HEK293 (cell line): Measurements from ENCODE around the gene FAM89B.
A peak's percentile ranks its signal among the peaks of the same experiment; 100 is the strongest.

ENCODE experiments used
- CTCF ChIA-PET: fragments of 350-600 bp; formaldehyde crosslinking; extraction: SDS; loops from one replicate; lab custom pipeline; 2021; ENCODE audit warnings: antibody characterized with exemption; lab: Yijun Ruan, JAX
- POLR2A ChIA-PET: fragments of 300-600 bp; formaldehyde crosslinking; extraction: SDS; loops from one replicate; lab custom pipeline; 2020; ENCODE audit warnings: antibody characterized with exemption, inconsistent platforms; lab: Yijun Ruan, JAX
- H3K27ac ChIP-seq: fragments of 200-500 bp; sonication (Bioruptor generic); 2 replicates; pipeline ENCODE4 v1.5.1; 2014; ENCODE audit warnings: low read depth, low read length, control low read depth, inconsistent platforms; ENCODE audit errors: extremely low read depth
- H3K36me3 ChIP-seq, 2 experiments: fragments of 200-500 bp in 1 of 2; sonication (Bioruptor generic) in 1 of 2; 1 replicate in 1 of 2; 2 replicates in 1 of 2; pipeline ENCODE4 v1.5.1; 2014 to 2017; ENCODE audit warnings: inconsistent platforms in 2 of 2, low read length in 2 of 2; ENCODE audit not compliant: control insufficient read depth in 2 of 2, insufficient read depth in 1 of 2
- H3K4me1 ChIP-seq: fragments of 200-500 bp; sonication (Bioruptor generic); 2 replicates; pipeline ENCODE4 v1.5.1; 2014; ENCODE audit warnings: mild to moderate bottlenecking, low read length, inconsistent platforms; ENCODE audit not compliant: control insufficient read depth, insufficient read depth
- H3K4me3 ChIP-seq: 2 replicates; pipeline ENCODE4 v1.5.1; 2011; ENCODE audit warnings: low read depth, mild to moderate bottlenecking, control low read depth, low read length, moderate library complexity
- H3K9me3 ChIP-seq: fragments of 200-500 bp; sonication (Bioruptor generic); 2 replicates; pipeline ENCODE4 v1.5.1; 2014; ENCODE audit warnings: low read depth, low read length, inconsistent platforms; ENCODE audit not compliant: control insufficient read depth, insufficient read depth
- CTCF ChIP-seq: fragments of 450-650 bp; formaldehyde crosslinking; IDR thresholded peaks from 2 replicates; pipeline ENCODE4 v1.5.1; 2016; ENCODE audit warnings: missing biosample characterization, missing genetic modification characterization
- HOXD13 ChIP-seq: sonication (generic); formaldehyde crosslinking; IDR thresholded peaks from 2 replicates; pipeline ENCODE4 v1.8.0; 2022; ENCODE audit warnings: missing genetic modification reagents, borderline replicate concordance
- KLF1 ChIP-seq: fragments of 450-650 bp; formaldehyde crosslinking; IDR thresholded peaks from 2 replicates; pipeline ENCODE4 v1.5.1; 2016; ENCODE audit warnings: missing biosample characterization, missing genetic modification characterization
- MYNN ChIP-seq: fragments of 450-650 bp; formaldehyde crosslinking; IDR thresholded peaks from 2 replicates; pipeline ENCODE4 v1.5.1; 2016; ENCODE audit warnings: missing biosample characterization, missing genetic modification characterization, borderline replicate concordance
- PRDM10 ChIP-seq: fragments of 450-650 bp; formaldehyde crosslinking; IDR thresholded peaks from 2 replicates; pipeline ENCODE4 v1.5.1; 2016; ENCODE audit warnings: missing biosample characterization, missing genetic modification characterization
- ZBTB48 ChIP-seq: fragments of 450-650 bp; formaldehyde crosslinking; IDR thresholded peaks from 2 replicates; pipeline ENCODE4 v1.5.1; 2016; ENCODE audit warnings: missing biosample characterization, missing genetic modification characterization
- ZNF114 ChIP-seq: fragments of 450-650 bp; formaldehyde crosslinking; IDR thresholded peaks from 2 replicates; pipeline ENCODE4 v1.5.0; 2017; ENCODE audit warnings: missing biosample characterization, missing genetic modification characterization
- ZNF391 ChIP-seq: fragments of 450-650 bp; formaldehyde crosslinking; IDR thresholded peaks from 2 replicates; pipeline ENCODE4 v1.5.1; 2016; ENCODE audit warnings: low read depth, missing biosample characterization, missing genetic modification characterization, borderline replicate concordance
- ZNF488 ChIP-seq: fragments of 450-650 bp; formaldehyde crosslinking; IDR thresholded peaks from 2 replicates; pipeline ENCODE4 v1.5.1; 2016; ENCODE audit warnings: missing biosample characterization, missing genetic modification characterization
- ZNF555 ChIP-seq: fragments of 450-650 bp; formaldehyde crosslinking; conservative IDR thresholded peaks from 2 replicates; pipeline ENCODE4 v1.5.1; 2017; ENCODE audit warnings: missing biosample characterization, mild to moderate bottlenecking, missing genetic modification characterization, inconsistent platforms
- ZNF561 ChIP-seq: fragments of 450-650 bp; IDR thresholded peaks from 2 replicates; pipeline ENCODE4 v1.5.1; 2018; ENCODE audit warnings: missing biosample characterization, missing genetic modification characterization, borderline replicate concordance
- ZNF654 ChIP-seq: fragments of 450-650 bp; formaldehyde crosslinking; IDR thresholded peaks from 2 replicates; pipeline ENCODE4 v1.5.1; 2016; ENCODE audit warnings: low read depth, missing biosample characterization, missing genetic modification characterization
- ZNF76 ChIP-seq: fragments of 450-650 bp; formaldehyde crosslinking; IDR thresholded peaks from 2 replicates; pipeline ENCODE4; 2016; ENCODE audit warnings: low read depth, missing biosample characterization, missing genetic modification characterization, borderline replicate concordance
- ZNF843 ChIP-seq: fragments of 450-650 bp; formaldehyde crosslinking; IDR thresholded peaks from 2 replicates; pipeline ENCODE4 v1.5.1; 2016; ENCODE audit warnings: missing biosample characterization, missing genetic modification characterization
- TF ChIP-seq, protein P1 (sequence below): fragments of 450-650 bp; formaldehyde crosslinking; IDR thresholded peaks from 2 replicates; pipeline ENCODE4 v1.5.1; 2016; ENCODE audit warnings: missing biosample characterization, missing genetic modification characterization, borderline replicate concordance
- TF ChIP-seq, protein P2 (sequence below): fragments of 450-650 bp; formaldehyde crosslinking; IDR thresholded peaks from 2 replicates; pipeline ENCODE4 v1.5.1; 2016; ENCODE audit warnings: missing biosample characterization, missing genetic modification characterization

Gene FAM89B

DNA sequence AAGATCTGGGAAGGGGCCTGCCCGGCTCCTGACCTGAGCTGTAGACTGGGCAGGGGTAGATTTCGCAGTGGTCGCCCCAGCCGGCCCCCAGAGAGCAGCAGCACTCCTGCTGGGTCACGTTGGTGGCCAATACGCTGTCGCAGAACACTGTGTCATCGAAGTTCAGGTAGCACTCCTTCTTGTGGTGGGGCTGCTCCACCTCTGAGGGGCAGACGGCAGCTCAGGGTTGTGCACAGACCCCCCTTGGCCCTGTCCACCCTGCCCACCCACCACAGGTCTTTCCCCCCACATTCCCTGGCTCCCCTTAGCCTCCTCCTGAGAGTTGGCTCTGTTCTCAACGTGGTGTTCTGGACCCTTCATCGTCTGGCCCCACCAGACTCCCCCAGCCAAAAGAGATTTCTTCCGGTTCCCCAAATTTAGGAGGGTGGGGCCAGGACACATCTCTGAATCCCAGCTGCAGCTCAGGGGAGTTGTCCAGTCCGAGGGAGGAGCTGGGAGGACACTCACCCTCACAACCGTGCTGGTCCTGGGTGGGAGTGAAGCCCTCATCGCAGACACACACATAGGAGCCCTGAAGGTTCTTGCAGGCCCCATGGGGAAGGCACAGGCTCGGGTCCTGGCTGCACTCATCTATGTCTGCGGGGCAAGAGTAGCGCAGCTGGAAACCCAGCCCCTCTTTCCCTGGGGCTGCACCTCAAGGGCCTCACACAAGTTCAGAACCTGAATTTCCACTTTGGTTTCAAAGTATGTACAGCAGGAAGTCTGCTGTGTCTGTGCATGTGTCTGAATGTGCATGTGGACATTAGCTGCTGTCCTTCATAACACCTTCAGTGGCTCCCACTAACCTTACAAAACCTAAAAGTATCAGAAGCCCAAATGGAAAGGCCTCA, 31.0 kb upstream of the FAM89B start:
- peak overlapping the region; percentile 69; the same call in 1 of the 2 replicates for H3K27ac ChIP-seq

More for the DNA sequence above, 31.0 kb upstream of the FAM89B start:
- TF ChIP-seq ZNF555 (tag by site-specific recombination) (no peak), PRDM10 (tag by site-specific recombination) (peak; percentile 94), ZNF114 (tag by site-specific recombination) (no peak), ZNF76 (tag by site-specific recombination) (0 out of 2 replicates have a peak, but pooled peaks have one; percentile 1), KLF1 (no peak), CTCF (tag by site-specific recombination) (peak; percentile 1; the same call in 1 of the 2 replicates), ZNF391 (no peak), ZNF654 (tag by site-specific recombination) (no peak), ZBTB48 (0 out of 2 replicates have a peak, but pooled peaks have one; percentile 5), MYNN (tag by site-specific recombination) (no peak), ZNF843 (tag by site-specific recombination) (no peak), ZNF488 (tag by site-specific recombination) (no peak), ZNF561 (no peak), HOXD13 (CRISPR knock-in tag) (0 out of 2 replicates have a peak, but pooled peaks have one; percentile 7)
- TF ChIP-seq, protein P1, sequence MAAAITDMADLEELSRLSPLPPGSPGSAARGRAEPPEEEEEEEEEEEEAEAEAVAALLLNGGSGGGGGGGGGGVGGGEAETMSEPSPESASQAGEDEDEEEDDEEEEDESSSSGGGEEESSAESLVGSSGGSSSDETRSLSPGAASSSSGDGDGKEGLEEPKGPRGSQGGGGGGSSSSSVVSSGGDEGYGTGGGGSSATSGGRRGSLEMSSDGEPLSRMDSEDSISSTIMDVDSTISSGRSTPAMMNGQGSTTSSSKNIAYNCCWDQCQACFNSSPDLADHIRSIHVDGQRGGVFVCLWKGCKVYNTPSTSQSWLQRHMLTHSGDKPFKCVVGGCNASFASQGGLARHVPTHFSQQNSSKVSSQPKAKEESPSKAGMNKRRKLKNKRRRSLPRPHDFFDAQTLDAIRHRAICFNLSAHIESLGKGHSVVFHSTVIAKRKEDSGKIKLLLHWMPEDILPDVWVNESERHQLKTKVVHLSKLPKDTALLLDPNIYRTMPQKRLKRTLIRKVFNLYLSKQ (tag by site-specific recombination): no peak
- TF ChIP-seq, protein P2, sequence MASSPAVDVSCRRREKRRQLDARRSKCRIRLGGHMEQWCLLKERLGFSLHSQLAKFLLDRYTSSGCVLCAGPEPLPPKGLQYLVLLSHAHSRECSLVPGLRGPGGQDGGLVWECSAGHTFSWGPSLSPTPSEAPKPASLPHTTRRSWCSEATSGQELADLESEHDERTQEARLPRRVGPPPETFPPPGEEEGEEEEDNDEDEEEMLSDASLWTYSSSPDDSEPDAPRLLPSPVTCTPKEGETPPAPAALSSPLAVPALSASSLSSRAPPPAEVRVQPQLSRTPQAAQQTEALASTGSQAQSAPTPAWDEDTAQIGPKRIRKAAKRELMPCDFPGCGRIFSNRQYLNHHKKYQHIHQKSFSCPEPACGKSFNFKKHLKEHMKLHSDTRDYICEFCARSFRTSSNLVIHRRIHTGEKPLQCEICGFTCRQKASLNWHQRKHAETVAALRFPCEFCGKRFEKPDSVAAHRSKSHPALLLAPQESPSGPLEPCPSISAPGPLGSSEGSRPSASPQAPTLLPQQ (tag by site-specific recombination): no peak
- Histone ChIP-seq H3K36me3 (peaks cover 0 to 82% of the 10 kb centered on the region in 2 experiments; a peak in 2 of 3 replicates), H3K9me3 (no peaks in the 10 kb centered on the region), H3K4me3 (no peak overlapping the region; the same call in none of the 2 replicates), H3K4me1 (peaks cover 3% of the 10 kb centered on the region; the same call in 1 of the 2 replicates)
- ChIA-PET CTCF (interaction anchor here (0.6 to 4.5 kb wide), 25 partner anchors 11 to 695 kb away, joined by 3 to 133 read pairs (median 4); partner anchors contain the start of genes FAM89B, PCNX3, SCYL1 and ZNRD2), POLR2A (interaction anchor here (0.5 to 2.6 kb wide), 17 partner anchors 8 to 508 kb away, joined by 3 to 39 read pairs (median 8); partner anchors contain the start of genes FAM89B, MALAT1, MAP3K11 and NEAT1)
